CD4-positive, alpha-beta T cell treated with Interferon gamma for 1 hour (primary cell): ENCODE data around the gene IGHMBP2.

Source experiments
- DNase-seq: peaks from one replicate; pipeline ENCODE4 v3.0.0-alpha.2; 2020

IGHMBP2 gene

GRCh38 chr11:68940651-68941323 lies 37.1 kb downstream of the IGHMBP2 start:
- no peak for DNase-seq

- DNase-seq, result no peak
Measured at GRCh38 chr11:68941324-68942094, 37.8 kb downstream of the IGHMBP2 start.

GRCh38 chr11:68942095-68942620 lies 38.5 kb downstream of the IGHMBP2 start:
- no peak for DNase-seq

- DNase-seq, result no peak
Measured at GRCh38 chr11:68942751-68943271, 39.1 kb downstream of the IGHMBP2 start.

GRCh38 chr11:68946416-68947090 lies 42.9 kb downstream of the IGHMBP2 start:
- no peak for DNase-seq

- DNase-seq, result no peak
Measured at GRCh38 chr11:68947151-68947550, 43.5 kb downstream of the IGHMBP2 start.

- DNase-seq, result no peak
Measured at GRCh38 chr11:68948496-68948895, 44.8 kb downstream of the IGHMBP2 start.

- no peak for DNase-seq
Measured at GRCh38 chr11:68948935-68949334, 45.2 kb downstream of the IGHMBP2 start.

GRCh38 chr11:68950270-68950669 lies 46.6 kb downstream of the IGHMBP2 start:
- DNase-seq, result no peak

GRCh38 chr11:68950762-68951161 lies 47.1 kb downstream of the IGHMBP2 start:
- DNase-seq, result no peak

- DNase-seq, result peak; percentile 35
Measured at GRCh38 chr11:68954836-68955606, 51.3 kb downstream of the IGHMBP2 start.

- no peak for DNase-seq
Measured at GRCh38 chr11:68955607-68955958, 51.9 kb downstream of the IGHMBP2 start.

- peak; percentile 21 for DNase-seq
Measured at GRCh38 chr11:68956142-68956541, 52.5 kb downstream of the IGHMBP2 start.

- no peak for DNase-seq
Measured at GRCh38 chr11:68956547-68957254, 53.0 kb downstream of the IGHMBP2 start.

GRCh38 chr11:68958211-68958610 lies 54.5 kb downstream of the IGHMBP2 start:
- no peak for DNase-seq

GRCh38 chr11:68959465-68960293 lies 56.0 kb downstream of the IGHMBP2 start:
- no peak for DNase-seq

GRCh38 chr11:68960294-68961071 lies 56.8 kb downstream of the IGHMBP2 start:
- DNase-seq, result no peak

- DNase-seq, result no peak
Measured at GRCh38 chr11:68961245-68961644, 57.6 kb downstream of the IGHMBP2 start.

GRCh38 chr11:68962527-68963250 lies 59.0 kb downstream of the IGHMBP2 start:
- peak; percentile 20 for DNase-seq

GRCh38 chr11:68963779-68964178 lies 60.1 kb downstream of the IGHMBP2 start:
- no peak for DNase-seq
